Ishikawa (cell line): ENCODE data around the gene CHAC1.

Experiments
- CEBPB ChIP-seq: IDR thresholded peaks from 2 replicates; pipeline ENCODE4 v1.6.1; 2012
- CREB1 ChIP-seq: IDR thresholded peaks from 2 replicates; pipeline ENCODE4 v1.6.1; 2012; ENCODE audit warnings: low read depth
- EGR1 ChIP-seq: IDR thresholded peaks from 2 replicates; pipeline ENCODE4 v1.6.1; 2012
- EP300 ChIP-seq: IDR thresholded peaks from 2 replicates; pipeline ENCODE4 v1.6.1; 2012; ENCODE audit warnings: borderline replicate concordance
- FOXM1 ChIP-seq: IDR thresholded peaks from 2 replicates; pipeline ENCODE4 v1.6.1; 2012; ENCODE audit warnings: low read depth, borderline replicate concordance
- MAX ChIP-seq: IDR thresholded peaks from 2 replicates; pipeline ENCODE4 v1.6.1; 2012
- NFIC ChIP-seq: IDR thresholded peaks from 2 replicates; pipeline ENCODE4 v1.6.1; 2012
- RAD21 ChIP-seq: IDR thresholded peaks from 2 replicates; pipeline ENCODE4 v1.6.1; 2012; ENCODE audit warnings: low read depth
- REST ChIP-seq: IDR thresholded peaks from 2 replicates; pipeline ENCODE4 v1.6.1; 2012; ENCODE audit warnings: low read depth, mild to moderate bottlenecking
- TAF1 ChIP-seq: IDR thresholded peaks from 2 replicates; pipeline ENCODE4 v1.6.1; 2012; ENCODE audit warnings: low read depth, mild to moderate bottlenecking
- TCF12 ChIP-seq: IDR thresholded peaks from 2 replicates; pipeline ENCODE4 v1.6.1; 2012; ENCODE audit warnings: low read depth
- TEAD4 ChIP-seq: IDR thresholded peaks from 2 replicates; pipeline ENCODE4 v1.6.1; 2012
- YY1 ChIP-seq: IDR thresholded peaks from 2 replicates; pipeline ENCODE4 v1.6.1; 2012; ENCODE audit warnings: low read depth
- ZBTB7A ChIP-seq: IDR thresholded peaks from 2 replicates; pipeline ENCODE4 v1.6.1; 2012; ENCODE audit warnings: low read depth
- TF ChIP-seq, protein P1 (sequence below): IDR thresholded peaks from 2 replicates; pipeline ENCODE4 v1.6.1; 2012

CHAC1 gene

GRCh38 chr15:40949756-40950207 is 3.5 kb upstream of the CHAC1 start:
- TF ChIP-seq REST (no peak), RAD21 (no peak), NFIC (no peak), MAX (no peak), CEBPB (no peak), CREB1 (no peak), TEAD4 (no peak), TAF1 (no peak)

- TF ChIP-seq REST (no peak), TCF12 (no peak), FOXM1 (no peak), MAX (no peak), TEAD4 (no peak), TAF1 (no peak), YY1 (no peak), ZBTB7A (no peak), CEBPB (no peak), CREB1 (no peak), EP300 (no peak), EGR1 (no peak), NFIC (no peak), RAD21 (no peak)
- TF ChIP-seq, protein P1, sequence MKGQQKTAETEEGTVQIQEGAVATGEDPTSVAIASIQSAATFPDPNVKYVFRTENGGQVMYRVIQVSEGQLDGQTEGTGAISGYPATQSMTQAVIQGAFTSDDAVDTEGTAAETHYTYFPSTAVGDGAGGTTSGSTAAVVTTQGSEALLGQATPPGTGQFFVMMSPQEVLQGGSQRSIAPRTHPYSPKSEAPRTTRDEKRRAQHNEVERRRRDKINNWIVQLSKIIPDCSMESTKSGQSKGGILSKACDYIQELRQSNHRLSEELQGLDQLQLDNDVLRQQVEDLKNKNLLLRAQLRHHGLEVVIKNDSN = no peak
Measured at GRCh38 chr15:40951764-40952163, 1.5 kb upstream of the CHAC1 start.

- no peak for TF ChIP-seq TCF12
- no peak for TF ChIP-seq CEBPB
- TF ChIP-seq MAX = no peak
- no peak for TF ChIP-seq REST
- 0 out of 2 replicates have a peak, but pooled peaks have one; percentile 1 for TF ChIP-seq ZBTB7A
- no peak; the same call in 1 of the 2 replicates for TF ChIP-seq TEAD4
Measured at GRCh38 chr15:40952301-40952900, 870 bp upstream of the CHAC1 start.

GRCh38 chr15:40953713-40954074 is 423 bp downstream of the CHAC1 start:
- TF ChIP-seq, protein P1 = no peak
- TF ChIP-seq NFIC (peak; percentile 3; the same call in 1 of the 2 replicates), TAF1 (peak; percentile 2; the same call in 1 of the 2 replicates)
